A172 (cell line): ENCODE results near the gene TRPM2. TPM values are rescaled to one million over a fixed set of nuclear protein-coding genes. Genes with fewer than 3 reads are reported as not detected.

Experiments used
- DNase-seq: peaks from one replicate; pipeline ENCODE4 v3.0.0-alpha.2; 2015; ENCODE audit warnings: low spot score
- total RNA-seq: library from RNA; depleted of rRNA; stranded (reverse); fragments of >200 nt; shearing (Covaris generic); gene quantifications from 2 replicates; pipeline ENCODE4 v1.2.3, GENCODE V29; 2014; rRNA removed

Gene TRPM2
- total RNA-seq, 1 experiment from 2014 or later: 1.9 TPM

DNA sequence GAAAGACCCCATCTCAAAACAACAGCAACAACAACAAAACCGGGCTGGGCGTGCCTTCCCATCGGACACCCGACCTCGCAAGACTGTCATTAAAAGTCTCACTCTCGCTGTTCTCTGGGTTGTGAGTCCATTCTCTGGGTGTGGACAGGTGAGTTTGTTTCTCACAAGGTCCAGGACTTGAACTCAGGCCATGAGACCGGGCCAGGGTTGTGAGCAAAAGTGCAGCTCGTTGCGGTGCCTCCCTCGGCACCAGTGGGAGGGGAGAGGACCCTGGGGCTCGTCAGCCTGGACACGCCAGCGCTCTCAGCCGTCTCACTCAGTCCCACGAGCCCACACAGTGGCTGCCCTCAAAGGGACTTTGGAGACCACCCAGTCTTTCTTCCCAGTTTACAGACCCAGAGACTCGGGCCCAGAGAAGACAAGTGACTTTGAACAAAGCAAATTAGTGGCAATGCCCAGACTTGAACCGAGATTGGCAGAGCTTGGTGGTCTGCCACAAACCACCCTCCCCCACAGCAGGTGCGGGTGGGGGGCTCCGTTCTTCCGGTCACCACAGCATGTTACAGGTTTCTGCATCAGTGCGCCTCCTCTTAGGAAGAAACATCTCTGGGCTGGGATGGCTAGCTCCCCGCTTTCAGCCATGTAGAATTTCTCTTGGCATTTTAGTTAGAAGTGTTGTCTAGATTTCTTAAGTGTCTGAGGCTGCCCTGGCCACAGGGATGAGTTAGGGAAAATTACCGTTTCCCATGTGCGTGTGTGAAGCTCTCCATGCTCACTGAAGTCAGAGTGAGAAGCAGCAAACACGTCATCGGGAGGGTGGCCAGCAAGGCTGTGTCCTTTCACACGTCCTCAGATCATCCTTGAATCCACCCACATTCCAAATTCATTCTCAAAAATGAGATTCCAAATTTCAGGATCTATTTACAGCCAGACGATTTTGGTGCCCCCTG is 130.1 kb downstream of the TRPM2 start:
- DNase-seq: no peak

DNA sequence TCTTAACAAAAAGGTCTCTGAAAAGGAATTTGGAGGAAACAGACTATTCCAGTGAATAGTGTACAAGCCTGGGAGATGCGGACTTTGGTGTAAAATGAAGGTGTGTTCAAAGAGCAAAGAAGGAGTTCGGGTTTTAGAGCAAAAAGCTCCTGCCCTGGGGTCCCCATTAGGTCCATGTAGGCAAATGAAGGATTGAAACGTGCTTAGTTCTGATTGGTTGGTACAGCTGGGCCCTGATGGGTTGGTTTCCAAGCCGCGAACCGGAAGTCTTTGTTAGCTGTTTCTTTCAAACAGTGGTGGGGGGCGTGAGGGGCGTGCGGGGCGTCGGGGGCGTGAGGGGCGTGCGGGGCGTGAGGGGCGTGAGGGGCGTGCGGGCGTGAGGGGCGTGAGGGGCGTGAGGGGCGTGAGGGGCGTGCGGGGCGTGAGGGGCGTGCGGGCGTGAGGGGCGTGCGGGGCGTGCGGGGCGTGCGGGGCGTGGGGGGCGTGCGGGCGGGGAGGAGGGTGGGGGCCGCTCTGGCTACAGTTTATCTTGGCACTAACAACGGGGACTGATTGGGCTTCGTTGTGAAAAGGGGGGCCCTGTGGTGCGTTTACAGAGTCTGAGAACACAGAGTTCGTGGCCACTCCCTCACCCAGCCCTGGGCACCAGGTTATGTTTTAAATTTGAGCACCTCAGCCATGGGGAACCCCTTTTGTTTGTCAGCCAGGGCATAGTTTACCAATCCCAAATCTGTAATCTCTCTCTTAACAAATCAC is 131.3 kb downstream of the TRPM2 start:
- no peak for DNase-seq

DNA sequence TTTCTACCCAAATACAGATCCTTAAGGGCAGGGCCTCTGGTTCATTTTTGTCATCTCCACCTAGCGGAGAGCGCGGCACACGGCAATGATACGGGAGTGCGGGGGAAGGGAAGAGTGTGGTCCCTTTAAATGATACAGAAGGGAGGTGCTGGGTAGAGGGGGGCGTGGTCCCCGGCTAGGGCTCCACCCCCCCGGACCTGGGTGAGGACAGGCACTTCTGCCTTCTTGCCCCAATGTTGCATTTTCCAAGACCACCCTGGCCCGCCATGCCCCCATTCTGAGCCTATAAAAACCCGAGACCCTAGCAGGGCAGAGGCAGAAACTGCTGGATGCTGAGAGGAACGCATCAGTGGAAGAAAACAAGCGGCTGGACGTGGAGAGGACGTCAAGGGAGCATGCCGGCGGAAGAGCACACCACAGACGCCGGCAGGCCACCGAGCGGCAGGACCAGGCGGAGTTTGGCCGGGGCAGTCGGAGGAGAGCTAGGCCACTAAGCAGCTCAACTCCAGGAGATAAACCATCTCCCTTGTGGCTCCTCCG is 131.9 kb downstream of the TRPM2 start:
- DNase-seq: no peak

DNA sequence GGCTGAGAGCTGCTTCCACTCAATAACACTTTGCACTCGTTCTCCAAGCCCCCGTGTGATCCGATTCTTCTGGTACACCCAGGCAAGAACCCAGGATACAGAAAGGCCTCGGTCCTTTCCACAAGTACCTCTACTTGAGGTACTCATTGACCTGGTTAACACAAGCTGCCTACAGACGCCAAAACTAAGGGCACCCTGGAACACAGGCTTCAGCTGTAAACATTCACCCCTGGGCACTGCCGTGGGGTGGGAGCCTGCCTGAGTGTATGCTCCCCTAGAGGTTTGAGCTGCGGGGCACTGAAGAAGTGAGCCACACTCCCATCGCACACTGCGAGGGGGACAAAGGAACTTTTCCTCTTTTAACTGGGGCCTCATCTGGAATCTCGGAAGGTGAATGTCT is 132.4 kb downstream of the TRPM2 start:
- no peak for DNase-seq

DNA sequence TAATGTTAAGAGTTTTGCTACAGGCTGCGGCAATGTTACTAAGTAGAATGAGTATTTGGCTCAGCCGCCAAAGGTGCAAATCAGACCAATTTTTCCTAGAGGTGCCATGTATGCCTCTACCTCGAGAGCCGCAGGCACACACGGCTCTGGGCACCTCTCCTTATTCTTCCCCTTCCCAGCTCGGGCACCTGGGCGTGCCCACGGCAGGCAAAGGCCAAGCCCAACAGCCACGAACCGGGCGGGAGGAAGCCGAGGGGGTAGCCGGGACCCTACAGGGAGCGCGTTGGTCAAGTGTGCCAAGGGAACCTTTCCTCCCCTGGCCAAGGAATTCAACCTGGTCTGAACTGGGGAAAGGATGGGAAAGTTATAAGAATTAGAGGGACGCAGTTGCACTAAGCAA is 132.9 kb downstream of the TRPM2 start:
- DNase-seq: no peak

DNA sequence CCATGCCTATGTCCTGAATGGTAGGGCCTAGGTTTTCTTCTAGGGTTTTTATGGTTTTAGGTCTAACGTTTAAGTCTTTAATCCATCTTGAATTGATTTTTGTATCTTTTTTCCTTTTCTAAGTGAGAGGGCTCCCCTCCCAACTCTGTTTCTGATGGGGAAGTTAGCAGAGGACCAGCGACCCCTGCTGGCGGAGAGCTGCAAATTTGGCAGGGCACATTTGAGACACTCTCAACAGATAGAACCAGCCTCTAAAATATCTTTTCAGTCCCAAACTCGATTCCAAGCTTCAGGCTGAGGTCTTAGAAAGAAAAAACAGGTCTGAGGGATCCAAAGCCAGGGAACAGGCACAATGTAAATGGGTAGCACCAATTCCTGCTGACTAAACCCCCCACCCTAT is 134.4 kb downstream of the TRPM2 start:
- no peak for DNase-seq

DNA sequence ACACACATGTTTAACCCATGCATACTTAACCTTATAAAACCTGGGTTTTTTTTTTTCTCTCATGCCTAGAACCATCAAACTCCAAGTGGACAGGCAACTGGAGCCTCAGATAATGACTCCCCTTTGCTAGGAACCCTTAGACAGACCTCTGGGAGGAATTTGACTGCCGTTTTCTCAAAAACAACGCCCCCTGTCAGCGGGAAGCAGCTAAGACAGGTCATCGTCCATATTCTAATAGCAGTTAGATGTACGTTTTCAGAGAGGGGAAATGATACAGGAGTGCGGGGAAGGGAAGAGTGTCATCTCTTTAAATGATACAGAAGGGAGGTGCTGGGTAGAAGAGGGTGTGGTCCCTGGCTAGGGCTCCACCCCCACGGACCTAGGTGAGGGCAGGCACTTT is 136.5 kb downstream of the TRPM2 start:
- DNase-seq: no peak

DNA sequence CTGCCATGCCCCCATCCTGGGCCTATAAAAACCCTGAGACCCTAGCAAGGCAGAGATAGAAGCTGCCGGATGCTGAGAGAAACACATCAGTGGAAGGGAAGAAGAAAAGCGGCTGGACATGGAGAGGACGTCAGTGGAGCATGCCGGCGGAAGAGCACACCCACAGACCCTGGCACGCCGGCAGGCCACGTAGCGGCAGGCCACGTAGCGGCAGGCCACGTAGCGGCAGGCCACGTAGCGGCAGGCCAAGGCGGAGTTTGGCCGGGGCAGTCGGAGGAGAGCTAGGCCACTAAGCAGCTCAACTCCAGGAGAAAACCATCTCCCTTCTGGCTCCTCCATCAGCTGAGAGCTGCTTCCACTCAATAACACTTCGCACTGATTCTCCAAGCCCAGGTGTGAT is 137.0 kb downstream of the TRPM2 start:
- no peak for DNase-seq

DNA sequence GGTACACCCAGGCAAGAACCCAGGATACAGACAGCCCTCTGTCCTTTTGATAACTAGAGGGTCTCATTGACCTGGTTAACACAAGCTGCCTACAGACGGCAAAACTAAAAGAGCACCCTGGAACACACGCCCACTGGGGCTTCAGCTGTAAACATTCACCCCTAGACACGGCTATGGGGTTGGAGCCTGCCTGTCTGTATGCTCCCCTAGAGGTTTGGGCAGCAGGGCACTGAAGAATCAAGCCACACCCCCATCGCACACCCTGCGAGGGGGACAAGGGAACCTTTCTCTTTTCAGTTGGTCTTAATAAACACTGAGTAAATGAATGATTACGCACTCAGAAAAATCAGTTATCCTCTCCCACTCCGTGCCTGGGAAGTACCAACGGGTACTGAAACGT is 137.4 kb downstream of the TRPM2 start:
- no peak for DNase-seq

Other genes starting within 250 kb of the TRPM2 start
- 44.4 and 56.9 TPM in 2 replicates for gene PWP2, start 246.2 kb upstream of the TRPM2 start, total RNA-seq
- gene GATD3, start 219.9 kb upstream of the TRPM2 start, total RNA-seq: 58.8 and 66.8 TPM in 2 replicates
- 1.2 and 1.8 TPM in 2 replicates for gene ICOSLG, start 112.7 kb upstream of the TRPM2 start, total RNA-seq
- gene DNMT3L, start 91.7 kb upstream of the TRPM2 start, total RNA-seq: not detected in 2 replicates
- gene AIRE, start 67.7 kb upstream of the TRPM2 start, total RNA-seq: not detected in 2 replicates
- 114 and 115 TPM in 2 replicates for gene PFKL, start 53.6 kb upstream of the TRPM2 start, total RNA-seq
- 26.3 and 27.8 TPM in 2 replicates for gene CFAP410, start 14.2 kb upstream of the TRPM2 start, total RNA-seq
- 0.50 and 1.5 TPM in 2 replicates for gene LRRC3, start 101.9 kb downstream of the TRPM2 start, total RNA-seq
- not detected in 2 replicates for gene KRTAP10-1, start 186.6 kb downstream of the TRPM2 start, total RNA-seq
- not detected in 2 replicates for gene KRTAP10-2, start 197.9 kb downstream of the TRPM2 start, total RNA-seq
- not detected in 2 replicates for gene KRTAP10-3, start 205.2 kb downstream of the TRPM2 start, total RNA-seq
- not detected in 2 replicates for gene KRTAP10-4, start 220.1 kb downstream of the TRPM2 start, total RNA-seq
- not detected in 2 replicates for gene KRTAP10-5, start 227.0 kb downstream of the TRPM2 start, total RNA-seq
- gene KRTAP10-6, start 238.9 kb downstream of the TRPM2 start, total RNA-seq: not detected in 2 replicates
- not detected in 2 replicates for gene KRTAP10-7, start 247.0 kb downstream of the TRPM2 start, total RNA-seq